ENCODE data around the gene MT1B.

MT1B gene

DNA sequence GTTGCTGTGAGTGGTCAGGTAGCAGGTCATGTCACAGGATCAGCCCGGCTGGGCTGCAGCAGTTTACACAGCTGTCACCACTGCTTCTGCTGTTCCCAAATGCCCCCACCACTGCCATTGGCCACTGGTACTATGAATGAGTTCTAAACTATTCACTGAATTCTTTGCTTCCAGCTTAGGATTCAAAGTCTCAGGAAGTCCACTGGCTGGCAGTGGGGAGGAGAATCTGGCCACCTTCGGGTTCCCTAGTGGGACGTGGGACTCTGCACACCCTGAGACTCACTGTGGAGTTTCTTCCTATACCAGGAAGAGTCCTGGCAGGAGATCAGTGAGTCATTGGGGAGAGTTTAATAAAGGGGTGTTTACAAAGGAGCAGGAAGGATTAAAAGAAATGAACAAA, 37.5 kb downstream of the MT1B start:
- no peak for DNase-seq

DNA sequence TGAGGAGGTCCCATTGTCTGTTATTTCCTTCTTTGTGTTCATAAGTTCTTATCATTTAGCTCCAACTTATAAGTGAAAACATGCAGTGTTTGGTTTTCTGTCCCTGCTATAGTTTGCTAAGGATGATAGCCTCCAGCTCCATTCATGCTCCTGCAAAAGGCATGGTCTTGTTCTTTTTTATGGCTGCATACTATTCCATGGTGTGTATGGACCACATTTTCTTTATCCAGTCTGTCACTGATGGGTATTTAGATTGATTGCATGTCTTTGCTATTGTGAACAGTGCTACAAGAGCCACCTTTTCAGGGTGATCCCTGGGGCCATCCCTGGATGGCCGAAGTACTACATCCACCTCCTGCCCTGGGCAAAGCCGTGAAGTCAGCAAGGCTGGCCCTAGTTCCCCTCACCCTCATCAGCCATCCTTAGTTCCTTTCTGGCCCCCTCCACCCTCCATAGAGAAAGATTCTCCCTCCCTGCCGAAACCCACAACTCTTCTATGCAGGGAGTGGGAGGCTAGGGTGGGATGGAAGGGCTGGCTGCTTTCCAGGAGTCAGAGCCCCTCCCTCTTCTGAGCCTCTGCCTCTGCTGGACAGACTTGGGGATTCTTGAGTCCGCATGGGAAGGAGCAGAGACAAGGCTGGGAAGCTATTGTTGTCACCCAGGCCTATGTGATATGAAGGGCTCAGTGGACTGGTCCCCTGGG, 38.9 kb downstream of the MT1B start:
- no peak for DNase-seq

DNA sequence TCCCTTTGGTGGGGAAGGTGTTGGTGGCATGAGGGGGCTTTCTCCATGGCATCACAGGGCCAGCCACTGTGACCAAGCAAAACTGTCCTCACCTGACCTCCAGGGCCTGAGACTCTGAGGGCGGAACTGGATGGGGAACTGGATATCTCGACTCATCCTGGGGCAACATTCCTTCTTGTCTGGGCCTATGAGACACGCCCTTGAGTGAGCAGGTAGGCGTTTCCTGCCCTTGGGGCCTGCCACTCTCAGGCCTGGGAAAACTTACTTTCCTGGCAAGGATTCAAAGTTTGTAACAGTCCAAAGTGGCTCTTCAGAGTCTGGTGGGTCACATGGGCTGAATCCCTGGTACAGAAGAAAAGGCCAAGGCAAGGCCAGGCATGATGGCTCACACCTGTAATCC, 40.2 kb downstream of the MT1B start:
- DNase-seq: no peak

DNA sequence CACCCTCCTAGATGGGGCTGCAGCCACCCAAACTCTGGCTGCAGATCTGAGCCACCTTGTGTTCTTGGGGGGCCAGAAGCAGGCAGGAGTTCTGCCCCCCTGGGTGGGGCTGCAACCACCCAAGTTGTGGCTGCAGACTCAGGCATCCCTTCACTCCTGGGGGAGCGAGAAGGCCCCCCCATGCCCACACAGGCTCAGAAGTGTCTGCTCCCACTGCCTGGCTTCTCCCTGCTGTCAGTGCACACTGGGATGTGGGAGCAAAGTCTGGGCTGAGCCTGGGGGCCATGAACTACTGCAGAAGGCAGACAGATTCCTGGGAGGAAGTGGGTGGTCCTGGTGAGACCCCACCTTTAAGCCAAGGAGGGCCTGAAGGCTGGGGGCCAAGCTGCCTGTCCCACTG, 43.6 kb downstream of the MT1B start:
- DNase-seq: no peak

DNA sequence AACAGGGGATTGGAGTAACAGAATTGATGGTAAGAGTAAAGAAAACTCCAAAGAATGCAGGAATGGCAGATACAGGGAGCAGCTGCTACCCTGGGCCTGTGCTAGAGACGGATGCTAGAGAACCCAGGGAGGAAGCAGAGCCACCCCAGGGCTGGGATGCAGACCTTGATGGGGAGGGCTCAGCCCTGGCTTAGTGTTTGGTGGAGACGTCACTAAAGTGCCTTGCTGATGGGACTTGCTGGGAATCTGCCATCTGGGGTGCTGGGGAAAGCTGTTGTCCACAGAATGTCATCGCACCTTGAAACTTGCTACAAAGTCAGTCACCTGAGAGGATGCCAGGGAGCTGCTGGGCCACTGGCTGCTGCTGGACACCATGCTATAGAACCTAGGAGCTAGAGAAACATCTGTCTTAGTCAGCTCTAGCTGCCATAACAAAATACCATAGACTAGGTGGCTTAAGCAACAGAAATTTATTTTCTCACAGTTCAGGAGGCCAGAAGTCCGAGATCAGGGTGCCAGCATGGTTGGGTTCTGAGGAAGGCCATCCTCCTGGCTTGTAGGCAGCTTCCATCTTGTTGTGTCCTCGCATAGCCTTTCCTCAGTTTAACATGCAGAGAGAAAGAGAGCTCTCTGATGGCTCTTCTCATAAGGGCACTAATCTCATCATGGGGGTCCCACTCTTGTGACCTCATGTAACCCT, 45.9 kb downstream of the MT1B start:
- DNase-seq: no peak

DNA sequence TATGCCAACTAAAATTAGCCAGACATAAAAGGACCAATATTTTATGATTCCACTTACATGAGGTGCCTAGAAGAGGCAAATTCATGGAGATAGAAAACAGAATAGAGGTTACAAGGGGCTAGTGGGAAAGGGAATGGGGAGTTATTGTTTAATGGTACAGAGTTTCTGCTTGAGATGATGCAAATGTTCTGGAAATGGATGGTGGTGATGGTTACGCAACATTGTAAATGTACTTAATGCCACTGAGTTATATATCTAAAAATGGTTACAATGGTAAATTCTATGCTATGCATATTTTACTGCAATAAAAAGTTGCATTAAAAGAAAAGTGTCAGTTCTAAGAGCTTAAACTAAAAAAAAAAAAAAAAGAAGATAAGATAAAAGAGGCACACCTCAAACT, 48.5 kb downstream of the MT1B start:
- no peak for DNase-seq

DNA sequence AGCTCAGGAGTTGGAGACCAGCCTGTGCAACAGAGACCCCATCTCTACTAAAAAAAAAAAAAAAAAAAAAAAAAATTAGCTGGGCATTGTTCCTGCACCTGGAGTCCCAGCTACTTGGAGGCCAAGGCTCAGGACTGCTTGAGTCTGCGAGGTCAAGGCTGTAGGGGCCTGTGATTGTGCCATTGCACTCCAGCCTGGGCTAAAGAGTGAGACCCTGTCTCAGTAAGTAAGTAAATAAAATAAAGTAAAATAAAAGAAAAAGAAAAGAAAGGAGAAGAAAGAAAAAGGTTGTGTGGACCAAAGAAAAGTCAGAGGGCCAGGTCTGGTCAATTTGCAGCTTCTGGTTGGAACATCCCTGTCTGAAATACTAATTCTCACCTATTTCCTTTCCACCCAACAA, 48.9 kb downstream of the MT1B start:
- DNase-seq: no peak

DNA sequence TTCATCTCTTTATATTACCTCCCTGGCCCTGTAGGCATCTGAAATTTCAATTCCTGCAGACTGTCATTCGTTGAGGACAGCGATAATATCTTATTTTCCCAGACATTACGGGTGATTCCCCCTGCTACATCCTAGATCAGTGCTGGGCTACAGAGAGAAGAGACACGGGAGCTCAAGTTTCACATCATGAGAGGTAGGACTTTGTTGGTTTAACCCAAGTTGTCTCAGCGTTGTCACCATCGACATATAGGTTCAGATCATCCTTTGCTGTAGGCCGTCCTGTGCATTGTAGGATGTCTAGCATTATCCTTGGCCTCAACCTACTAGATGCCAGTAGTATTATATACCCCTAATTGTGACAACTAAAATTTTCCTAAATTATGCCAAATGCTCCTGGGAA, 49.8 kb downstream of the MT1B start:
- DNase-seq: no peak
